Liver (tissue), 9 donors: Measurements from ENCODE around the gene CARD9. TPM values are rescaled to one million over a fixed set of nuclear protein-coding genes. Genes with fewer than 3 reads are reported as not detected.

Source experiments
- DNase-seq: peaks from one replicate; pipeline ENCODE4 v3.0.0-alpha.2; 2017; ENCODE audit warnings: low spot score
- H3K27ac ChIP-seq, 2 donors: one replicate each; pipeline ENCODE4 v1.7.0; 2013; ENCODE audit warnings: inconsistent platforms in 2 of 2, low read length in 2 of 2, control low read depth in 1 of 2, low read depth in 1 of 2, mild to moderate bottlenecking in 1 of 2
- H3K27me3 ChIP-seq, 4 donors: one replicate each; pipeline versions ENCODE4 v1.6.1 to v1.7.0; 2013; ENCODE audit warnings: low read length in 3 of 4, inconsistent platforms in 1 of 4, mild to moderate bottlenecking in 1 of 4, moderate library complexity in 1 of 4; ENCODE audit not compliant: control insufficient read depth in 4 of 4, insufficient read depth in 4 of 4
- H3K36me3 ChIP-seq, 4 donors: one replicate each; pipeline versions ENCODE4 v1.6.1 to v1.7.0; 2013; ENCODE audit warnings: low read length in 3 of 4, mild to moderate bottlenecking in 3 of 4, low read depth in 1 of 4, moderate library complexity in 1 of 4; ENCODE audit not compliant: control insufficient read depth in 4 of 4, insufficient read depth in 3 of 4
- H3K4me1 ChIP-seq, 4 donors: one replicate each; pipeline versions ENCODE4 v1.6.1 to v1.7.0; 2013; ENCODE audit warnings: low read length in 3 of 4, mild to moderate bottlenecking in 3 of 4, moderate library complexity in 1 of 4; ENCODE audit not compliant: control insufficient read depth in 4 of 4, insufficient read depth in 4 of 4
- H3K4me3 ChIP-seq, 3 donors: one replicate each; pipeline versions ENCODE4 v1.6.1 to v1.7.0; 2013; ENCODE audit warnings: low read length in 3 of 3, control low read depth in 1 of 3, low read depth in 1 of 3, mild to moderate bottlenecking in 1 of 3
- H3K9ac ChIP-seq, 2 donors: one replicate each; pipeline ENCODE4 v1.7.0; 2013; ENCODE audit warnings: low read length in 2 of 2, mild to moderate bottlenecking in 2 of 2, moderate library complexity in 2 of 2, control low read depth in 1 of 2, low read depth in 1 of 2
- H3K9me3 ChIP-seq, 4 donors: one replicate each; pipeline versions ENCODE4 v1.6.1 to v1.7.0; 2013; ENCODE audit warnings: low read length in 3 of 4; ENCODE audit not compliant: control insufficient read depth in 4 of 4
- CTCF ChIP-seq: fragments of 150-350 bp; IDR thresholded peaks from 2 replicates; pipeline ENCODE4 v1.5.1; 2017; ENCODE audit warnings: improper control_type of control experiment, low read depth, low read length; ENCODE audit not compliant: missing input control
- EGR1 ChIP-seq, 2 donors: IDR thresholded peaks; 2 replicates each; pipeline ENCODE4 v1.6.1; 2016 to 2018; ENCODE audit warnings: antibody characterized with exemption in 2 of 2, low read depth in 2 of 2
- FOXA1 ChIP-seq: IDR thresholded peaks from 2 replicates; pipeline ENCODE4 v1.6.1; 2016; ENCODE audit warnings: antibody characterized with exemption
- FOXA2 ChIP-seq: IDR thresholded peaks from 2 replicates; pipeline ENCODE4 v1.6.1; 2016; ENCODE audit warnings: antibody characterized with exemption
- GABPA ChIP-seq, 2 donors: IDR thresholded peaks in 1 of 2; conservative IDR thresholded peaks in 1 of 2; 2 replicates each; pipeline ENCODE4 v1.6.1; 2016; ENCODE audit warnings: antibody characterized with exemption in 2 of 2, mild to moderate bottlenecking in 1 of 2, moderate library complexity in 1 of 2
- JUND ChIP-seq, 2 donors: IDR thresholded peaks; 2 replicates each; pipeline ENCODE4 v1.6.1; 2016; ENCODE audit warnings: antibody characterized with exemption in 2 of 2
- NR2F2 ChIP-seq: IDR thresholded peaks from 2 replicates; pipeline ENCODE4 v1.6.1; 2016; ENCODE audit warnings: antibody characterized with exemption
- RAD21 ChIP-seq, 2 donors: IDR thresholded peaks; 2 replicates each; pipeline ENCODE4 v1.6.1; 2016; ENCODE audit warnings: antibody characterized with exemption in 2 of 2, mild to moderate bottlenecking in 2 of 2
- REST ChIP-seq: IDR thresholded peaks from 2 replicates; pipeline ENCODE4 v1.6.1; 2016; ENCODE audit warnings: antibody characterized with exemption, mild to moderate bottlenecking
- RXRA ChIP-seq, 2 donors: IDR thresholded peaks; 2 replicates each; pipeline ENCODE4 v1.6.1; 2017 to 2018; ENCODE audit warnings: antibody characterized with exemption in 2 of 2, mild to moderate bottlenecking in 1 of 2
- SP1 ChIP-seq: IDR thresholded peaks from 2 replicates; pipeline ENCODE4 v1.6.1; 2018; ENCODE audit warnings: antibody characterized with exemption, mild to moderate bottlenecking
- TAF1 ChIP-seq: conservative IDR thresholded peaks from 2 replicates; pipeline ENCODE4 v1.6.1; 2016; ENCODE audit warnings: antibody characterized with exemption, mild to moderate bottlenecking
- YY1 ChIP-seq: IDR thresholded peaks from 2 replicates; pipeline ENCODE4 v1.6.1; 2016; ENCODE audit warnings: antibody characterized with exemption, mild to moderate bottlenecking
- ZBTB33 ChIP-seq: IDR thresholded peaks from 2 replicates; pipeline ENCODE4 v1.6.1; 2016; ENCODE audit warnings: antibody characterized with exemption
- WGBS: extraction: QIAGEN DNeasy Blood & Tissue Kit; methylation state at CpG from one replicate; pipeline ENCODE4 v1.1.7; 2013; 5-methylcytosine and 5-hydroxymethylcytosine counted together
- polyA plus RNA-seq, 2 donors: library from polyadenylated mRNA; stranded (reverse) in 1 of 2; unstranded in 1 of 2; fragments of 200-250 nt in 1 of 2; fragments of >200 nt in 1 of 2; fragmentation: Nextera tagmentation in 1 of 2; extraction: Ambion mirVana in 1 of 2; gene quantifications; one replicate each; pipeline versions ENCODE4 v1.2.1 to v1.2.3, GENCODE V29; 2013 to 2015
- total RNA-seq, 2 donors: library from RNA; depleted of rRNA; stranded (reverse); fragments of >200 nt; gene quantifications; one replicate each; pipeline ENCODE4 v1.2.3, GENCODE V29; 2014
- donor health status: healthy.
- donor health status: healthy.
- donor health status: healthy.
- donor health status: healthy.
- donor health status: healthy.

CARD9 gene
- total and polyA plus RNA-seq, 4 donors: 0.25 to 5.3 (median 2.2) TPM

- TF ChIP-seq YY1 (no peak), ZBTB33 (no peak), FOXA1 (no peak), JUND (IDR thresholded peaks at IDR 0.05) (no peak), RXRA (IDR thresholded peaks at IDR 0.05) (no peak), RAD21 (IDR thresholded peaks at IDR 0.05) (no peak), GABPA (IDR thresholded peaks at IDR 0.05 in 1 of 2, conservative IDR thresholded peaks at IDR 0.05 in 1 of 2) (no peak), EGR1 (IDR thresholded peaks at IDR 0.05; ENCODE audit: low read depth in 2 of 2) (no peak), TAF1 (no peak), REST (no peak), NR2F2 (no peak)
- 49% methylated on average over 17 of the region's 17 CpGs for WGBS
- no peak overlapping the region for H3K27ac ChIP-seq
- H3K27me3 ChIP-seq: no peaks in the 10 kb centered on the region
- no peaks in the 10 kb centered on the region for H3K36me3 ChIP-seq
- no peak overlapping the region for H3K9ac ChIP-seq
- no peaks in the 10 kb centered on the region for H3K9me3 ChIP-seq
- no peak overlapping the region for H3K4me3 ChIP-seq
- peaks cover 0 to 5% (median 1%) of the 10 kb centered on the region in 4 donors for H3K4me1 ChIP-seq
- no peak for DNase-seq
Measured at GRCh38 chr9:136354592-136355085, 18.8 kb downstream of the CARD9 start.

- DNase-seq: no peak
- Histone ChIP-seq H3K27me3 (no peaks in the 10 kb centered on the region), H3K9me3 (no peaks in the 10 kb centered on the region), H3K4me3 (no peak overlapping the region), H3K9ac (no peak overlapping the region), H3K4me1 (peaks cover 0 to 5% (median 1%) of the 10 kb centered on the region in 4 donors), H3K36me3 (no peaks in the 10 kb centered on the region), H3K27ac (no peak overlapping the region)
- WGBS: 83% methylated on average over 13 of the region's 13 CpGs
- no peak for TF ChIP-seq FOXA2
- no peak for TF ChIP-seq NR2F2
- TF ChIP-seq JUND (IDR thresholded peaks at IDR 0.05): no peak
- no peak for TF ChIP-seq CTCF
- TF ChIP-seq RXRA (IDR thresholded peaks at IDR 0.05): no peak
- no peak for TF ChIP-seq SP1
Measured at GRCh38 chr9:136353757-136354488, 19.5 kb downstream of the CARD9 start.
